HG03045 (cell line): ENCODE data around the gene SPAG5.
"Not testable (repeated sequence)": the region's sequence is repeated elsewhere in the genome, so short reads cannot be mapped to it uniquely, and the experiment has no call there.

Experiments
- ATAC-seq: cut with Tn5 transposase; IDR thresholded peaks from one replicate; pipeline ENCODE4 v1.9.1; 2021; ENCODE audit warnings: mild to moderate bottlenecking, moderate library complexity; ENCODE audit not compliant: unreplicated experiment

Gene SPAG5

DNA sequence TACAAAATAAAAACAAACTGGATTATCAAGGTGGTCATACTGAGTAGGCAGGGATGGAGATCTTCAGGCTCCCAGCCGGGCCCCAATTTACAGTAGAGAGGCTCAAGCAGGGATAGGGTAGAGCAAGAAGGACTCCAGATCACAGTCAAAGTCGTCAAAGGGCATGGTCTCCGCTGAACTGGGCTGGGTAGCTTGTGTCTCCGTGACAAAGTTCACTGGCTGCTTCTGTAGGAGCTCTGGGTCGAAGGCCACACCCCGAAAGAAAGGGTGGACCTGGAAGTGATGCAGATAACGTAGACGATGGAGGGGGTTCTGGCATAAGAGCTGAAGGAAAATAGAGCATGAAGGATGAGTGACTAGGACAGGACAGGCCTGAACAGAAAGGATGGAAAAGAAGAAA, 11.6 kb upstream of the SPAG5 start:
- no peak for ATAC-seq

DNA sequence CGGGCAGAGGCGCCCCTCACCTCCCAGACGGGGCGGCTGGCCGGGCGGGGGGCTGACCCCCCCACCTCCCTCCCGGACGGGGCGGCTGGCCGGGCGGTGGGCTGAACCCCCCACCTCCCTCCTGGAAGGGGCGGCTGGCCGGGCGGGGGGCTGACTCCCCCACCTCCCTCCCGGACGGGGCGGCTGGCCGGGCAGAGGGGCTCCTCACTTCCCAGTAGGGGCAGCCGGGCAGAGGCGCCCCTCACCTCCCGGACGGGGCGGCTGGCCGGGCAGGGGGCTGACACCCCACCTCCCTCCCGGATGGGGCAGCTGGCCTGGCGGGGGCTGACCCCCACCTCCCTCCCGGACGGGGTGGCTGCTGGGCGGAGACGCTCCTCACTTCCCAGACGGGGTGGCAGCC, 5.2 kb upstream of the SPAG5 start:
- not testable (repeated sequence) for ATAC-seq

DNA sequence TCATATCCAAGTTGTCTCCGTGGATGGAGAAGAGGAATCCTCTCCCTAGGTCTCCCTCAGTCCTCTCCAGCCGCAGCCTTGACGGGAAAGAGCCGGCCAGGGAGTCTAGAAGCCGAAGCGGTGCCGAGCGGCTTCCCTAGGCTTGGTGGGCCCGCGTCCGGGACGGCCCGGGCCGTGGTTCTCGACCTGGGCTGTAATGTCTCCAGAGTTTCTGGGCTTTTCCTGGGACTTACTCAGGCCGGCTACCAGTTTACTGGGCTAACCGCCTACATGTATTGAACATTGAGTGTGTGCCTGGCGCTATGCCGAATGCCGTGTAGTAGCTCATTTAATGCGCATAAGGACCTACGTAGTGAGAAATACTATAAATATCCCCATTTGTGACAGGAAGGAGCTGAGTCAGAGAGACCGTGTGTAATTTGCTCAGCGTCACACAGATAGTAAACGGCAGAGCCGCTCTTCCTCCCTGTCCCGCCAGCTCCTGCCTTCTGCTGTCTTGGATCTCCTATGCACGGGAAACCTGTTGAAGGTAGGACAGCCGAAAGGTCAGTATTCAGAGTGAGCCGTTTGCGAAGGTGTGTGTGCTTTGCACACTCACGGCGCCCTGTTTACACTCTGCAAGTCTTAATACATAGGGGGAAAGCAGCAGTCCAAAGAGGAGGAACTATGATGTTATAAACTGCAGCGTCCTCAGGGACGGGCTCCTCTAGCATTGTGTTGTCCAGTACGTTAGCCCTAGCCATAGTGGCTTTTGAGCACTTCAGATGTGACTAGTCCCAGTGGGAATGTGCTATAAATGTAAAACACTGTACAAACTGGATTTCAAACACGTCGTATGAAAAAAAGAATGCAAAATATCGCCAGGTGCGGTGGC, 723 bp upstream of the SPAG5 start:
- peak; percentile 41 for ATAC-seq

DNA sequence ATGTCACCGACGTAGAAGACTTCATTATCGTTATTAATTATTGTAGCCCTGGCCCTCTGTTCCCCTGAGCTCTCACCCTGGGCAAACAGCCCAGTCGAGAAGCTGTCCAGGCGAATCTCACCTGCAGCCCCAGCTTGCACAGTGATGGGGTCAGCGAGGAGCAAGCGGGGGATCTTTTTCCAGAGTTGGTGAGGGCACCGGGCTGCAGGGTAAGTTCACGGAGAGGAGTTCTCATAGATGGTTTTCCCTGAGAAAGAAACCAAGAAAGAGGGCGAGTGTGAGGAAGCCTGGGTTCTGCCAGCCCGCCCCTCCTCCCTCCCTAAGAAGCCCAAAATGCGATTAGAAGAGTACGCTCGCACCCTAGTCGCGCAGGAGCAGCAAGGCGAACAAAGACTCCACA, 436 bp downstream of the SPAG5 start:
- no peak for ATAC-seq

DNA sequence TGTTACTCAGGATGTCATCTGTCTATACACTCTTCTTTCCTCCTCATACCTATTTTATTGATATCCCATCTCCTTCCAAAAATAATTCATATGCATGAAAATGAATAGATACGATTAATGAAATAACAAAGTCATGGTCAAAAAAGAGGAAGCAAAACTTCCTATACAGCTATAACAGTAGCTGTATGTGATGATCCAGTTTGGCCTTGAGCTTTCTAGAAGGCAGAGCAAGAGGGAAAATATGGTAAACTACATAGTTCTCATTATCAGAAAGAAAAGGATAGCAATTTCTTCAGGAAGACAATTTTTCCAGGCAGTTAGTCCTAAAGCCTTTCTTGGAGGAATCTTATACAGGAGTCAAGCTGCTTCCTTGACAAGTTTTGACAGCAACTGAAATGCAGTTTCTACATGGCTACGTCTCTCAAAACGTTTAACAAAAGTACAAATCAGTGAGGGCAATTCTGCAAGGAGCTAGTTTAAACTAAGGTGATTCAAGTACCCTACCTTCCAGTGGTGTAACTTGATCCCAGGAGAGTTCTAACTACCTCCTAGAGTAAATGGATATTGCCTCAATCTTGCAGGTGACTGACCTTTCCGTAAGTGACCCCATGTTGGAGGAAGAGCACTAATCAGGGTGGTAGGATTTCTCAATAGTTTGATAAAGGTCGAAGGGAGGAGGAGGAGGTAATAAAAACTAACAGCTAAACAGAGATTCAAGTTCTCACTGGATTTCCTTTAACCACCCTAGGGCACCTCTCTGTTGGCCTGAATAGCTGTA, 1.0 kb downstream of the SPAG5 start:
- ATAC-seq: no peak

DNA sequence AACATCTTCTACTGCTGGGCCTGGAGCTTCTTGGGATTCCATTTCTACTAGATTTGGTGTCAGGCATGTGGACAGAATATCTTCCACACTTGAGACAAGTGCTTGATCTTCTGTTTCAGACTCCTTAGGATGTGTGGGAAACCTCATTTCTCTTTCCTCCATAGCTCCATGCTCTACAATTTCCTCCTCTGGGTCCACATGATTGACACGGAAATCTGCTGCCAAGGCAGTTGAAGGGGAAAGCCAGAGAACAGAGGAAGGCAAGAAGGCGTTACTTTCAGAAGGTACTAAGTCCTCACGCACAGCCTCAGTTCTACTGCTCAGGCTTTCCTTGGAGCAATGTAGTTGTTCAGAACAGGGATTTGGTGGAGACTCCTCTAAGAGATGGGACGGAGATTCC, 6.6 kb downstream of the SPAG5 start:
- ATAC-seq: no peak

DNA sequence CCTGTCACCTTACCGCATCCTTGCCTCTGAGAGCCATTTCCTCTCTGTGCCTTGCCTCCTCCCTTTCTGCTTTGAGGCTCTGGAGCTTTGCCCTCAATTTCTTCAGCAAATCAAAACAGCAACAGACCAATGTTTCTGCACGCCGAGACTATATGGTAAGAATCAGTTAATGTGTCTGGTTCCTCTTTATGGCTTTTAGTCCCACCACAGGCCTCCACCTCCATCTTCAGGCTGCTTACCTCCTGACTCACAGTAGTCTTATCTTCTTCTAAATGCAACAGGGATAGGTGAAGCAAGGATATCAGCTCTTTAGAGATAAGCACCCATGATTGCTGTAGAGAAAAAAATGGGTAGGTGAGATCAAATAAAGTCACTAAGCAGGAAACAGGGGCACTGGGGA, 13.0 kb downstream of the SPAG5 start:
- no peak for ATAC-seq

DNA sequence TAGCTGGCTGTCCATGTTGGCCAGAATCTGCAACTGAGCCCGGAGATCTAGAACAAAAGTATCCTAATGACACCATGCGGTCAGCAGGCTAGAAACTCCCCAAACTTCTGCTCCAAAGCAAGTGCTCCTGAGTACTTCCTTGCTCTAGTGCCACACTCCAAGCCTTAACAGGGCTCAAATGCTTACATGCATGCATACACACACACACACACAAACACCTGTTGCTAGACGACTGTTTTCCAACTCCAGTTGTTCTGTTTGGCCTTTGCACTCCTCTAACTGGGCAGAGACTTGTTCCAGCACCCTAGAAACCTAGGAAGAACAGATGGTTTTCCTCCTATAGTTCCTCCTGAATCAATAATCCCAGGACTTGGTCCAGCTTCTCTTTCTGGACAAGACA, 14.4 kb downstream of the SPAG5 start:
- ATAC-seq: no peak

DNA sequence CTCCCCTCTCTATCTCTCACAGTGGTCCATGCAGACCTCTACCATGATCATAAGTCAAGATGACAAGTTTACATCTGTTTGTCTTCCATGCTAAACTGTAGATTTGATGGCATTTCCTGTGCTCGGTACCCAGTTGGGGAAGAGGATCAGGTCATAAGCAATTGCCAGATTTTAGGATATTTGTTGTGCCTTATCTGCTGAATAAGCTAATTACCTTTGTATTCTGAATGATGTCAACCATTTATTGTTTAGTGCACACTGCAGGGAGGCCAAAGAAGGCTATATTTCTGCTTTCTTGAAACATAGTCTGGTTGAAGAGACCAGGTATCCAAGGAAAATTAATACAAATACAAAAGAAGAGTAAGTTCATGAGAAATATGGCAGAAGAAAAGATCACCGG, 16.3 kb downstream of the SPAG5 start:
- ATAC-seq: no peak

DNA sequence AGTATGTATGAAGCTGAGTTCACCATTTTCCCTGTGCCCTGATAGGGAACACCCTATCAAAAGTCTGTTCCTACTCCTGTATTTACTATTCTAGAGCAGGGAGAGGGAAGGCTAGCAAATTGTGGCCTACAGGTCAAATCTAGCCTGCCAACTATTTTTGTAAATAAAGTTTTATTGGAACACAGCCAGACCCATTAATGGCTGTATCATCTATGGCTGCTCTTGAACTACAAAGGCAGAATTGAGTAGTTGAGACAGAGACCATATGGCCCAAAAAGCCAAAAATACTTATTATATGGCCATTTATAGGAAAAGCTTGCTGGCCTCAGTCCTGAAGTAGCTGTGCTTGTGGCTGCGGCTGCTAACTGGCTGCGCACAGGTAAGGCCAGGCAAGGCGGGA, 17.9 kb downstream of the SPAG5 start:
- no peak for ATAC-seq

DNA sequence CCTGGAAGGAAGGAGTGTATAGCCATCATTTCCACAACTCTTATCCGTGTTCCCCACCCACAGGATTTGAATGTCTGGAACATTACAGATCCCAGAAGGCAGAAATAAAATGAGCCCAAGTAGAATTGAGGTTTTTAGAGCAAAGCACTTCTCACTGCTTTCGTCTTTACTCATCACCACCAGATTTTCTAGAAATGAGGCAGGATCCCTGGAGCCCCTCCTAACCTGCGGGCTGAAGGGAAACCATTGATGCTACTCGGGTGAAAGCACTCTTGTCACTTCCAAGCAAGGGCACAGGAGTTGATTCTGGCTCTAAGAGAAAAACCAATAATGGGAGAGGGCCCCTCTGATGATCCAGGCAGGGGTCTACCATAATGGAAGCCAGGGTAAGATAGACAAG, 19.3 kb downstream of the SPAG5 start:
- no peak for ATAC-seq

DNA sequence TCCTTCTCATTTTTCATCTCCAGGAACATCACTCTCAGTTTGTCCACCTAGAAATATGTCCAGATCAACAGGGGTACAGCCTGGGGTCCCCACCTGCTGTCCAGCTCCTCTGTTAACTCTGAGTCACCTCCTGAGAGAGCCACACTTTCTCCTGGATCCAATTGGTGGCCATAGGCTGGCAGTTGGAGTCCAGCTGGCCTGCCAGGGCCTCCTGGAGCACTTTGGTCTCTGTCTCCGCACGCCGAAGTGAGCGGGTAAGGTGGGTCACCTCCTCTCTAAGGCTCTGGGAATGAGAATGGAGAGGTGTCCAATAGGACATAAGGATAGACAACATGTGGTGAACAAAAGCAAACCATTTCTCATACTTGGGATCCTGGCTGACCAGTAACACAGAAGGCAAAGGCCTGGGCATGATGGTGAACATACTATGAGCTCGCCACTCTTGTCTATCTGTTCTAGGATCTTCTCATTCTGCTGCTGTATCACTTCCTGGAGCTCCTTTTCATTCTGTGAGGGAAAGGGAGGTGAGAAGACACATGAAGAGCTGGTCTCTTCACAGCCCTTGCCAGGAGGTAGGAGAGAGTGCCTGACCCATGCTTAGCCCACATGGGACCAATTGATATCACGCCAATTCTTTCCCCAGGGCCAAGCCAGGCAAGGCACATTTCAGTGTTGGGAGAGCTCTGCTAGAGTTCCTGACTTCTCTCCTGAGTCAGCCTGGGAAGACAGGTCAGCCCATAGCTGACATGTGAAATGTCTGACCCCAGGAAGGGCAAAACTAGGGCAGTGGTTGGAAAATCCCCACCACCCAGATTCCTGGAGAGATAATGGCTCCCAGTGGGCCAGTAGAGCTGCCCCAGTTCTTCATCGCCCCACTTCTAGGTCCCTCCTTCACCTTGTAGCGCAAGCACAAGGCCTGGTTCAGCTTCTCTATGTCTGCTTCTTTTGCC, 20.3 kb downstream of the SPAG5 start:
- ATAC-seq: no peak

DNA sequence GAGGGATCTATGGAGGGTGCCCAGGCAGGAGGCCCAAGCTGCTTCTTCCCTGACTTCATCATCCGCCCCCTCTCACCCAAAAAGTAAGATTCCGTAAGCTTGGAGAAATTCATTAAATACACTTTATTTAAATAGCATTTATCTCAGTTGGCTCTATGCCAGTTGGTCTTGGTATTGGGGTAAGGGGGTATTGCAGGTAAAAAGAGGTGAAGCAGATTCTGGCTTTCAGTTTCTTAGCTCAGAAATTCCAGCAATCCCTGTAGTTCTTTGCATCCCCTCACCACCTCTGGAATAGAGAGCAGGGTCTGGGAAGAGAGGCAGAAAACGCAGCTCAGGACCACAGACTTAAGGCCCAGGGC, 21.4 kb downstream of the SPAG5 start:
- no peak for ATAC-seq

DNA sequence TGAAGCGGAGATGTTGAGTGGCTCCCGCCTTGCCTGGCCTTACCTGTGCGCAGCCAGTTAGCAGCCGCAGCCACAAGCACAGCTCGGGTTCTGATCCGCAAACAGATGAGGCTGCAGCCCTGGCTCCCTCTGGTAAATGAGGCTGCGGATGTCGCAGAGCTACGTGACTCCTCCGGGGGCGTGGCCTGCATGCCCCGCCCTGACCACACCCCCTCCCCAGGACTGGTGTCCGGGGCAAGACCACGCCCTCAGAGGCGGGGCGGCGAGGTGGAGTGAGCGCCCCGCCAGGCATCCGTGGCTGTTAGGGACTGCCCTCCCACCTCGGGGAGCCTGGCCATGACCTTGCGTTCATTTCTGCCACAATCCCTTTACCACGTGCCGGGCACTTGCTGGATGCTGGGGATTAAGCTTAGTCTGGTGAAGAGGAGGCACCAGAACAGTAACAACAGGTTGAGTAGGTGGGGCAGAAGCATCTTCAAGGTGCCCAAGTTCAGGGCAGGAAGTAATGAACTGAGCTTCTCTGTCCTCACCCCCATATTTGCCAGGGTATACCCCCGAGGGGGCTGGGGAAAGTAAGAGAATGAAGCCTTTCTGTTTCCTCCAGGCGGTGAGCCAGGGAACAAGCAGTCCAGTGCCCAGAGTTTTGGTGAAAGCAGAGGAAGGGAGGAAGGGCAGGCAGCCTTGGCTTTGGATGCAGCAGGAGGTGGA, 21.9 kb downstream of the SPAG5 start, which contains the start of gene ALDOC:
TSS of gene ALDOC (minus strand) at position 138 of the 708 bp plus-strand sequence. CDS start 1,363 bp downstream, outside the sequence.
- peak; percentile 80 for ATAC-seq

DNA sequence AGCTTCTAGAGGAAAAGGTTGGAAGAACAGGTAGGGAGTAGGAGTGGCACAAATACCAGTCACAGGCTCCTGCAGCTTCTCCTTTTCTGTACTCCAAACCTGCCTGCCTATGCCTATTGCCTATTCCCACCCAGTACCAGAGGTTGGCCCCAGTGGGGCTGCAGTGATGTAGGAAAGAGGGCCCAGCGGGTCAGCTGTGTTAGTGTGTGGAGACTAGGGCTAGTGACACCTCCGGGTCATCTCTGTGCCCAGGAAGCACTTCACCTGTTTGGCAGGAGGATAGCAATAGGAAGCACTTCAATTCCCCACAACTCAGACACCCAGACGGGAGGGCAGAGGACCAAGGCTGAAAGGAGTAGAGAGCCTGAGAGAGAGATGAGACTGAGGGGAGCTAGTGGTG, 22.8 kb downstream of the SPAG5 start:
- ATAC-seq: not testable (repeated sequence)

DNA sequence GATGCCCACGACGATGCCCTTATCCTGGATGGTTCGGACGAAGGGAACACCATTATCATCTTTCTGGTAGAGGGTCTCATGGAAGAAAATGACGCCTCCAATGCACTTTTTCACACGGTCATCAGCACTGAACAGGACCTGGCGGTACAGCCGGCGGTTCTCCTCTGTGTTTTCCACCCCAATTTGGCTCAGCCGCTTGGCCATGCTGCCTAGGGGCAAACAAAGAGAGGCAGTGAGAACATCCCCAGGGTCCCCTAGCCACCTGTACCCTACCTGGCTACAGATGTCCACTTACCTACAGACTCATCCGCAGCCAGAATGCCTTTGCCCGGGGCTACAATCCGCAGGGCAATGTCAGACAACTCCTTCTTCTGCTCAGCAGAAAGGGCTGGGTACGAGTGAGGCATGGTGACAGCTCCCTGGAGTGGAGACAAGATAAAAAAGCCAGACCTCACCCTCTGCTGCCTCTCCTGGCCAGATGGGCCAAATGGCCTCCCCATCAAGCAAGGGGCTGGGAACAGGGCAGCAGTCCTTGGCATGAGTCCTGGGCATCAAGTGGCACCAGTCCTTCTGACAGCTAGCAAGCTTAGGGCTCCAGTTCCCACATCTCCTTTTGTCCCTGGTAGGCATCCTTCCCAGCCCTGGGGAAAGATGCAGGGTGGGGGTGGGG, 23.6 kb downstream of the SPAG5 start:
- ATAC-seq: no peak

DNA sequence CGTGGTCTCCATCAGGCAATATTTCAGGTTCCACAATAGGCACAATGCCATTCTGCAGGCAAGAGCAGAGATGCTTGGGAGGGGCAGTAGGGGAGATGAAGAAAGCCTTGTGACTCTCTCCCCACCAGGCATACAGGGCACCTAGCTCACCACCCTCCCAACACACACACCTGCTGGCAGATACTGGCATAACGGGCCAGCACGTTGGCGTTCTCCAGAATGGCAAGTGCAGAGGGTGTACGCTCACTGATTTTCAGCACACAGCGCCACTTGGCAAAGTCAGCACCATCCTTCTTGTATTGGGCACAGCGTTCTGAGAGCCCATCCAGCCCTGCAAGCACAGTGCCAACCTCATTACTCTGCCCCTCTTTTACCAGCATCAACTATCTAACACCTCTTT, 24.3 kb downstream of the SPAG5 start:
- no peak for ATAC-seq

DNA sequence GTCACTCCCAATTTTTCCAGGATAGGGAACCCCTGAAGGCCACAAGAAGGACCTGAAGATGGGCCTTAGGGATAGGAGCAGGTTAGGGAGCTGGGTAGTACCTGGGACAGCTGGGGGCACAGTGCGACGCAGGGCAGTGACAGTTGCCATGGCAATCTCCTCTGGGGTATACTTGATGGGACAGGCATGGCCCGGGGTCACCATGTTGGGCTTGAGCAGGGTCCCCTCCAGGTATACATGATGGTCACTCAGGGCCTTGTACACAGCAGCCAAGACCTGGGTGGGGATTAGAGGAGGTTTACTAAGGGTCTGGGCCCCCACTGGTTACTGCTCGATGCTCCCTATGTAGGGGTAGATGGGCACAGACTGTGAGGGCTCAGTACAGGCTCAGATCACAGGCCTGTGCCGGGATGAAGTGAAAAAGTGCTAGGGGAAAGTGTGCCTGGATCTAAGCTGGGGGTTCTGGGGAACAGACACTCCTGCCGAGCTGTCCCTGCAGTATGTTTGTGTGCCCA, 24.8 kb downstream of the SPAG5 start:
- ATAC-seq: no peak

DNA sequence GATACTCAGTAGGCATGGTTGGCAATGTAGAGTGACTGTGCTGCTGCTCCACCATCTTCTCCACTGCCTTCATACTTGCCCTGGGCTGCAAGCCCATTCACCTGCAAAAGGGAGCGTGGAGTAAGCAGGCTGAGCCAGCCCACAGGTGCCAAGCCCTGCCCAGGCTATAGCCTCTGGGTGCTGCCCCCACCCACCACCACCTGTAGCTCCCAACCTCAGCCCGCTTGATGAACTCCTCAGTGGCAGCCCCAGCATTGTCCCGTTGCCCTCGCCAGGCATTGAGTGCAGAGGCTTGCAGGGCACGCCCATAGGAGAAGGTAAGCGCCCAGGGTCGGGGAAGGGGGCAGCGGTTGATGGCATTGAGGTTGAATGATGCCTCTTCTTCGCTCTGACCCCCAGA, 25.3 kb downstream of the SPAG5 start:
- no peak for ATAC-seq

DNA sequence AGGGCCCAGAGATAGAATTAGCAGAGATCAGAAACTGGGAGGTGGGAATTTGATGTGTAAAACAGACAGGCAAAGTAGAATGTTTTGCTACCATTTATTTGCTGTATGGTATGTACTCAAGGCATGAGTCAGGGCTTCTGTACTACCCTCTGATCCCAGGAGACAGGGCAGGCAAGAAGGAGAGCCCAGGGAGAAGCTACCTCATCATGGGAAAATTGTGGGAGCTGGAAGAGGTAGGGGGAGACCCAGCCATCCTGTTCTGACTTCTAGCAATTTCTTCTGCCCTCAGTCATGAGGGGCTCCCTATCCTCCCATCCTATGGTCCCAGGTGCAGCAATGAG, 25.8 kb downstream of the SPAG5 start:
- ATAC-seq: no peak
